KBM-7 (cell line): ENCODE measurements around the gene CREB3L2.
A peak's percentile ranks its signal among the peaks of the same experiment; 100 is the strongest.

ENCODE experiments used
- DNase-seq: peaks from one replicate; pipeline ENCODE4 v3.0.0-alpha.2; 2015
- in situ Hi-C: fragments of 300-500 bp; cut with MboI; formaldehyde crosslinking; loops from 2 replicates; pipeline ENCODE4 v1.14.3; 2020; ENCODE audit warnings: low sequenced_read_pairs, low pct_unique_long_range_greater_than_20kb, mixed read lengths

The CREB3L2 gene

GRCh38 chr7:137947046-137947445 is 54.8 kb downstream of the CREB3L2 start:
- in situ Hi-C loops = no loop called here
- no peak for DNase-seq

DNA sequence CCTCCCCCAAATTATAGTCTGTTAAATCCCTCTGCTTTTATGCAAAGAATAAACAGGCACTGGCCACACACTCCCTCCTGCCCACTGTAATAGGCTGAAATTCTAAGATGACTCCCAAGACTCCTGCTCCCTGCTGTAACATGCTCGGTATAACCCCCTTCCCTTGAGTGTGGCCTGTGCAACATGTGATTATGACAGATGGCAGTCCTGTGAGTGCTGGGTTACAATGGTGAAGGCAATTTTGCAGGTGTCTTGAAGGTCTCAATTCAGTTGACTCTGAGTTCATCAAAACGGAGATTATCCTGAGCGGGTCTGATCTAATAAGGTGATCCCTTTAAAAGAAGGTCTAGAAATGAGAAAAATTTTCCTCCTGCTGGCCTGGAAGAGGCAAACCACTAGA is 55.9 kb downstream of the CREB3L2 start:
- no peak for DNase-seq
- in situ Hi-C loops = no loop called here

- DNase-seq = no peak
- in situ Hi-C loops = no loop called here
These were observed 57.7 kb downstream of the CREB3L2 start for GRCh38 chr7:137944168-137944567.

GRCh38 chr7:137943132-137943551 is 58.7 kb downstream of the CREB3L2 start:
- DNase-seq = no peak
- in situ Hi-C loops = no loop called here

GRCh38 chr7:137942484-137943115 is 59.3 kb downstream of the CREB3L2 start:
- in situ Hi-C loops = no loop called here
- no peak for DNase-seq

DNA sequence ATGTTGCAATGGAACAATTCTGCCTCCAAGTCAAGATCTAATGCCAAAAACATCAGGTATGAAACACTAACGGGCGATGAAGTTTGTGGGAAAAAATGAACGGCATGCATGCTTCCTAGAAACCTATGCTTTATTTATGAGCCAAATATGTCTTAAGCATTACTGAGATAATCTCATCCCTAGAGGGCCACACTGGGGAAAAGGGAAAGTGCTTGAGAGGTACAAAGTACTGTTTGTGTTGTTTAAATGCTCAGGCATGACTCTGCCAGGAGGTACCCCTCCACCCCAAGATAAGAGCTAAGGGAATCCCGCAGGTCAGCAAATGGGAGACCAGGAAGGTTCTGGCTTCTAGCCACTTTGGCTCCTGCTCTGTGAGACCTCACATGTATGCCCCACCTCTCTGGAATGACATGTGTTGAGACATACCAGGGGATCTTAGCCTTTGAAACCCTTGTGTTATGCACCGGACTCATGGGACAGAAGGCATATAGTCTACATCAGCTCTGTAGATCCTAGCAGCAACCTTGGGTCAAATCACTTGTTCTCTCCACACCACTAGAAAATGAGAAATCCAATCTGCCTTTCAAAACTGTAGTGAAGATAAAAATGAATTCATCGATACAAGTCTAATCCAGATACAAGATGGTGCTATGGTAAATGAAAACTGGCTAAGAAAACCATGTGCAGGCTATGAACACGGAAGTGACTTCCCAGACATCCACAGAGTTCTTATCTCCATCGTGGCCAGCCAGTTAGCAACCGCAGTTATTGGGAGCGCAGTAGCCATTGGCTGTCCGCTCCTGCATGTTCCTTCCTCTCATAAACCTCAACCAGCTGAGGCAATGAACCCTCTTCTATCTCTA is 61.0 kb downstream of the CREB3L2 start:
- DNase-seq = no peak
- in situ Hi-C loops = no loop called here

GRCh38 chr7:137940218-137940617 is 61.7 kb downstream of the CREB3L2 start:
- in situ Hi-C loops = no loop called here
- DNase-seq = no peak

GRCh38 chr7:137937202-137937560 is 64.7 kb downstream of the CREB3L2 start:
- no peak for DNase-seq
- in situ Hi-C loops = no loop called here

- in situ Hi-C loops = no loop called here
- DNase-seq = no peak
These were observed 65.2 kb downstream of the CREB3L2 start for GRCh38 chr7:137936509-137937201.

DNA sequence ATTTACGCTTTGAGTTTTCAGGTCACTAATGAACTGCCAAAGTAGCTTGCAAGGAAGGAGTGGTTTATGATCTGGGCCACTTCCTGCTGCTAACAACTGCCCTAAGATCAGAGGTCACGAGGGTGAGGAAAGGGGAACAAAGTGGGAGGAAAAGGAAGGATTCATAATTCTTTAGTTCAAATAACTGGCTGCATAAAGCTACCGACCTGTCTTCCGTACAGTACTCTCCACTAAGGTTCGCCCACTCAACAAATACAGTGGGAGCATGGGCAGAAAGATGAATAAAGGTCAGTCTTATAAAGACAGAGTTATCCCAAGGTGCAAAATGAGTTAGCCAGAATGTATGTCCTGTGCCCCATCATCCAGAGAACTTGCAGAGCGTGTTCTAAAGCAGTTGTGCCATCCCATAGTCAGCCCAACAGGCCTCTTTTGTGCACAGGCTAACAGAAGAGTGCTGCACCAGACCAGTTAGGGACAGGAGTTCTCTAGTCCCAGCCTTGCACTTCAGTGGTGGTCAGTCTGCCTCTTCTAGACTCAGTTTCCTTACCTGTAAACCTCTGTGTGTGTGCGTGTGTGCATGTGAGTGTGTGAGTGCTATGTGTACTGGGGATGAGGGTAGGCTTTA is 65.9 kb downstream of the CREB3L2 start:
- in situ Hi-C loops = no loop called here
- peak; percentile 83 for DNase-seq

- DNase-seq = peak; percentile 31
- in situ Hi-C loops = no loop called here
These were observed 66.7 kb downstream of the CREB3L2 start for GRCh38 chr7:137934941-137935883.

DNA sequence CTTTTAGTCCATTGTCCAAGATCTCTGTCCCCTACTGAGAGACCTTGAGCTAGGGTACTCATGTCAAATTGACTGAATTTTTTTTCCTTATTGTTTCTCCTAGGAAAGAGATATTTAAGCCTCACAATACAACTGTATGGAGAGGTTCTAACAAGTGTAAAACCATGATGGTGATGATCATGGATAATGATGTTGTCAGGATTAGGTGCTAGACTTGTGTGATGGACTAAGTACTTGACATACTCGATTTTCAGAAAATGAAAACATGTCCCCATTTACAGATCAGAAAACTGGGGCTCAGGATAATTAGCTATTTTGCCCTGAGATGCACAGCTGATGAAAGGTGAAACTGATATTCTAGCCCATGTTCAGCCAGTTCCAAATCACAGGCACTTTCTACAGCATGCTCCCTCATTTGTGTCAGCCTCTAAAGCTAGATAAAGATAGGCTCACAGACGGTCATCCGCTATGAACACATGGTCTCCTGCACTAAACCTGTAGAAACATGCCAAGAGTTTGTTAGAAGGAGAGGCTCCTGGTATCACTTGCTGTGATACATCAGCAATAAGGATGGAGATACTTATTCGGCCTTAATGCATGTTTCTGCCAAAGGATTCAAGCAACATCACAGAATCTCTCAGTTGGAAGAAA is 67.6 kb downstream of the CREB3L2 start:
- in situ Hi-C loops = no loop called here
- no peak for DNase-seq

DNA sequence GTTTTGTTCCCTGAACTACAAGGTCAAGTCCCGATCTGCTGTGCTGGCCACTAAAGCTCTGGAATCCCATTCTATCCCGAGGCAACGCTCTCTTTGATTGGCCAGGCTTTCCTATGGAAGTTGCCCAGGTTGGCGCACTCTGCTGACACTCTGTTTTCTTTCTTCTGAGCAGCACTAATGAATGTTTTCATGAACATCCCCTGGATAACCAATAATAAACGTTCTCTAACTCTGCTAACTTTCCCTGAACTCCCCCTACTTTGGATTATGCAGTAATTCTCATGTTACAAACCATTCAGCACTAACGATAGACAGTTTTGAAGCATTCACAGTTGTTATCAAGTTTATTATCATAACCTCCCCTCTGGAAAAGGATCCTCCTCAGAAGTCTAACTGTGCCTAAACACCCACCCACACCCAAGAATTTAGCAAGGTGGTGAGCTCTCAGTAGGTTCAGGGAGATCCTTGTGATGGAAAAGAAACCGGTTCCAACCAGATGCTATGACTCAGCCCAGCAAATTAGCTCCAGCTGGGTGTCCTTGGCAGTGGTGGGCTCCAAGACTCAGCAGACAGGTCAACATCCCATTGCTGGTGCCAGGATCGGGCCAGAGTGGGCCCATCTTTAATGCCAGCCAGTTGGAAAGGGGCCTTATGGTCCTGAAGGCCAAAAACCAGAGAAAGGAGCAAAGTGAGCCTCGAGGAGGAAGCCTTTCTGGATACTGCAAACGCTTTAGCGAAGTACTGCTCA is 68.4 kb downstream of the CREB3L2 start:
- peak; percentile 22 for DNase-seq
- in situ Hi-C loops = no loop called here

GRCh38 chr7:137932881-137933269 is 69.0 kb downstream of the CREB3L2 start:
- peak; percentile 48 for DNase-seq
- in situ Hi-C loops = no loop called here

DNA sequence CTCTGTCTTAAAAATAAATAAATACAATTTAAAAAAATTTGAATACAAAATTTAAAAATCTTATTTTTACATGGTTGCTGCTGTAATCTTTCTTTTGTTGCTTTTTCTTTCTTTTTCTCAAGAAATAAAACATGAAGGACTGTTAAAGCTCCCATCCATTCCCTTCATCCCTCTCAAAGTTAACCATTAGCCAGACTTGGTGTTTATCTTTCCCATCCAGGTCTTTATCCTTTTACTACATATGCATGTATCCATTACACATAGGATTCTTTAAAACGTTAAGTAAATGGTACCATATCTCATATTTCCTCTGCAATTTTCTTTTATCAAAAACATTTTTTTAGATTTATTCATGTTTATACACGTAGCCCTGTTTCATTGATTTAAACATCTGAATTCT is 70.1 kb downstream of the CREB3L2 start:
- in situ Hi-C loops = no loop called here
- DNase-seq = no peak

- in situ Hi-C loops = no loop called here
- no peak for DNase-seq
These were observed 71.3 kb downstream of the CREB3L2 start for GRCh38 chr7:137930581-137930980.

- no peak for DNase-seq
- in situ Hi-C loops = no loop called here
These were observed 73.3 kb downstream of the CREB3L2 start for GRCh38 chr7:137928626-137929025.

DNA sequence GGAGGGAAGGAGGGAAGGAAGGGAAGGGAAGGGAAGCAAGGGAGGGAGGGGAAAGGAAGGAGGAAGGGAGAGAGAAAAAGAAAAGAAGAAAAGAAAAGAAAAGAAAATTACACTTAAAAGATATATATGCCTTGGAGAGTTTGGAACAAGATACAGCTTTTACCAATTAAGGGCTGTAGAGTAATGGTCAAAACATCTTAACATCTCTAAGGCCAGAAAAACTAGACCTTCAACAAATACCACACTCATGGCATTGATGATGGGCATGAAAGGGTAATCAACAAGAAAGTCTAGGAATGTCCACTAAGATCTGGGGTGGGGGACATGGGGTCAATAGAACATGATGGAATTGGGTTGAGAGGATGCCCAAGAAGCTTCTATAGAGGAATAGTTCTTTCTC is 74.5 kb downstream of the CREB3L2 start:
- DNase-seq = no peak
- in situ Hi-C loops = no loop called here
